Measurements from ENCODE around the gene FGGY.
"Not testable (repeated sequence)": the region's sequence is repeated elsewhere in the genome, so short reads cannot be mapped to it uniquely, and the experiment has no call there.

Gene FGGY

GRCh38 chr1:59556398-59556797, 259.5 kb downstream of the FGGY start:
- Histone ChIP-seq H2AFZ (ENCODE audit: low read depth, low read length) (no peak overlapping the region), H4K20me1 (ENCODE audit: insufficient read depth, low read length) (no peaks in the 10 kb centered on the region), H3K4me3 (ENCODE audit: low read depth in 1 of 2, low read length in 2 of 2) (no peak overlapping the region), H3K27me3 (ENCODE audit: insufficient read depth, low read length, poor library complexity) (no peaks in the 10 kb centered on the region), H3K79me2 (ENCODE audit: insufficient read depth, low read length) (no peaks in the 10 kb centered on the region), H3K9ac (ENCODE audit: low read depth, low read length) (no peak overlapping the region), H3K9me3 (ENCODE audit: insufficient read depth, low read length, severe bottlenecking) (peaks cover 11% of the 10 kb centered on the region), H3K36me3 (ENCODE audit: insufficient read depth, low read length) (peaks cover 20% of the 10 kb centered on the region), H3K4me2 (ENCODE audit: insufficient read depth, low read length) (no peak overlapping the region), H3K4me1 (ENCODE audit: insufficient read depth, low read length) (peaks cover 15% of the 10 kb centered on the region), H3K27ac (ENCODE audit: low read length) (no peak overlapping the region)
- TF ChIP-seq CTCF (IDR thresholded peaks at IDR 0.05; ENCODE audit: borderline replicate concordance, extremely low read depth, low read length, poor library complexity, severe bottlenecking) (no peak), EZH2 (IDR thresholded peaks at IDR 0.05; ENCODE audit: borderline replicate concordance, low read depth, low read length, severe bottlenecking) (no peak)
- DNase-seq, result no peak
- ATAC-seq (ENCODE audit: insufficient read depth, low read depth), result no peak

- TF ChIP-seq CTCF (IDR thresholded peaks at IDR 0.05; ENCODE audit: borderline replicate concordance, extremely low read depth, low read length, poor library complexity, severe bottlenecking), result no peak
- TF ChIP-seq EZH2 (IDR thresholded peaks at IDR 0.05; ENCODE audit: borderline replicate concordance, low read depth, low read length, severe bottlenecking), result no peak
- peaks cover 15% of the 10 kb centered on the region for H3K4me1 ChIP-seq (ENCODE audit: insufficient read depth, low read length)
- no peaks in the 10 kb centered on the region for H4K20me1 ChIP-seq (ENCODE audit: insufficient read depth, low read length)
- peaks cover 11% of the 10 kb centered on the region for H3K9me3 ChIP-seq (ENCODE audit: insufficient read depth, low read length, severe bottlenecking)
- ATAC-seq (ENCODE audit: insufficient read depth, low read depth) (peak; percentile 43), DNase-seq (peak; percentile 25)
- no peak overlapping the region for H3K4me2 ChIP-seq (ENCODE audit: insufficient read depth, low read length)
- no peak overlapping the region for H2AFZ ChIP-seq (ENCODE audit: low read depth, low read length)
- H3K27ac ChIP-seq (ENCODE audit: low read length), result no peak overlapping the region
- no peak overlapping the region for H3K4me3 ChIP-seq (ENCODE audit: low read depth in 1 of 2, low read length in 2 of 2)
- H3K79me2 ChIP-seq (ENCODE audit: insufficient read depth, low read length), result no peaks in the 10 kb centered on the region
- H3K27me3 ChIP-seq (ENCODE audit: insufficient read depth, low read length, poor library complexity), result no peaks in the 10 kb centered on the region
- peaks cover 20% of the 10 kb centered on the region for H3K36me3 ChIP-seq (ENCODE audit: insufficient read depth, low read length)
- no peak overlapping the region for H3K9ac ChIP-seq (ENCODE audit: low read depth, low read length)
These were observed 260.1 kb downstream of the FGGY start for GRCh38 chr1:59556802-59557548.

GRCh38 chr1:59557549-59557885, 260.6 kb downstream of the FGGY start:
- TF ChIP-seq EZH2 (IDR thresholded peaks at IDR 0.05; ENCODE audit: borderline replicate concordance, low read depth, low read length, severe bottlenecking) (no peak), CTCF (IDR thresholded peaks at IDR 0.05; ENCODE audit: borderline replicate concordance, extremely low read depth, low read length, poor library complexity, severe bottlenecking) (no peak)
- no peak for DNase-seq

GRCh38 chr1:59558580-59558979, 261.7 kb downstream of the FGGY start:
- peaks cover 11% of the 10 kb centered on the region for H3K9me3 ChIP-seq (ENCODE audit: insufficient read depth, low read length, severe bottlenecking)
- not testable (repeated sequence) for H4K20me1 ChIP-seq (ENCODE audit: insufficient read depth, low read length); ATAC-seq (ENCODE audit: insufficient read depth, low read depth); H3K27me3 ChIP-seq (ENCODE audit: insufficient read depth, low read length, poor library complexity); H3K79me2 ChIP-seq (ENCODE audit: insufficient read depth, low read length); H3K4me3 ChIP-seq (ENCODE audit: low read depth in 1 of 2, low read length in 2 of 2); H3K9ac ChIP-seq (ENCODE audit: low read depth, low read length); H3K4me2 ChIP-seq (ENCODE audit: insufficient read depth, low read length); H3K27ac ChIP-seq (ENCODE audit: low read length); H2AFZ ChIP-seq (ENCODE audit: low read depth, low read length); DNase-seq
- peaks cover 15% of the 10 kb centered on the region for H3K4me1 ChIP-seq (ENCODE audit: insufficient read depth, low read length)
- H3K36me3 ChIP-seq (ENCODE audit: insufficient read depth, low read length), result peaks cover 20% of the 10 kb centered on the region

More at GRCh38 chr1:59557549-59557885, 260.6 kb downstream of the FGGY start:
- Histone ChIP-seq H3K4me2 (ENCODE audit: insufficient read depth, low read length) (no peak overlapping the region), H3K4me1 (ENCODE audit: insufficient read depth, low read length) (peaks cover 15% of the 10 kb centered on the region), H3K27ac (ENCODE audit: low read length) (no peak overlapping the region), H3K79me2 (ENCODE audit: insufficient read depth, low read length) (no peaks in the 10 kb centered on the region), H3K9ac (ENCODE audit: low read depth, low read length) (no peak overlapping the region), H4K20me1 (ENCODE audit: insufficient read depth, low read length) (no peaks in the 10 kb centered on the region), H3K27me3 (ENCODE audit: insufficient read depth, low read length, poor library complexity) (no peaks in the 10 kb centered on the region), H3K4me3 (ENCODE audit: low read depth in 1 of 2, low read length in 2 of 2) (no peak overlapping the region), H3K9me3 (ENCODE audit: insufficient read depth, low read length, severe bottlenecking) (peaks cover 11% of the 10 kb centered on the region), H3K36me3 (ENCODE audit: insufficient read depth, low read length) (peaks cover 20% of the 10 kb centered on the region), H2AFZ (ENCODE audit: low read depth, low read length) (no peak overlapping the region)
- ATAC-seq (ENCODE audit: insufficient read depth, low read depth), result no peak

Data from DND-41 (cell line).